Body of pancreas (tissue), 4 donors: ENCODE results near the gene SBF2.

Experiments
- CTCF ChIP-seq, 7 experiments: fragments of 450-650 bp in 4 of 7; fragments of 200-600 bp in 3 of 7; sonication (generic) in 3 of 7; IDR thresholded peaks; one replicate each; pipeline ENCODE4 v1.5.1; 2016 to 2019; ENCODE audit warnings: antibody characterized with exemption in 7 of 7
- POLR2A ChIP-seq, 3 donors: fragments of 450-650 bp; IDR thresholded peaks; one replicate each; pipeline ENCODE4 v1.6.1; 2016; ENCODE audit warnings: antibody characterized with exemption in 3 of 3, mild to moderate bottlenecking in 2 of 3

- no peak for TF ChIP-seq CTCF (IDR thresholded peaks at IDR 0.05)
- no peak for TF ChIP-seq POLR2A (IDR thresholded peaks at IDR 0.05)
Observed at GRCh38 chr11:9923280-9923679, 370.7 kb downstream of the SBF2 start.
